Kidney (tissue), 14 donors: Measurements from ENCODE around the gene NDC1. TPM values are rescaled to one million over a fixed set of nuclear protein-coding genes. Genes with fewer than 3 reads are reported as not detected.

Experiments used
- DNase-seq, 5 donors: peaks; one replicate each; pipeline ENCODE4 v3.0.0-alpha.2; 2013 to 2020
- FAIRE-seq: peaks from 2 replicates; lab custom pipeline; 2012; peaks lifted over from hg19 to GRCh38; lab: Jason Lieb, UNC
- H3K27ac ChIP-seq, 2 donors: one replicate each; pipeline ENCODE4 v1.7.0; 2013; ENCODE audit warnings: low read depth in 2 of 2, low read length in 2 of 2, inconsistent platforms in 1 of 2
- H3K27me3 ChIP-seq: one replicate; pipeline ENCODE4 v1.7.1; 2013; ENCODE audit warnings: low read length, inconsistent platforms; ENCODE audit not compliant: control insufficient read depth, insufficient read depth
- H3K36me3 ChIP-seq, 3 donors: one replicate each; pipeline versions ENCODE4 v1.7.0 to v1.7.1; 2013; ENCODE audit warnings: low read length in 3 of 3, control low read depth in 1 of 3, inconsistent platforms in 1 of 3; ENCODE audit not compliant: insufficient read depth in 3 of 3, control insufficient read depth in 2 of 3
- H3K4me1 ChIP-seq, 3 donors: one replicate each; pipeline versions ENCODE4 v1.7.0 to v1.7.1; 2013; ENCODE audit warnings: low read length in 3 of 3, inconsistent platforms in 1 of 3, low read depth in 1 of 3; ENCODE audit not compliant: control insufficient read depth in 2 of 3, insufficient read depth in 2 of 3
- H3K4me3 ChIP-seq, 3 donors: one replicate each; pipeline versions ENCODE4 v1.7.0 to v1.8.1; 2013; ENCODE audit warnings: low read length in 3 of 3, control low read depth in 1 of 3, inconsistent platforms in 1 of 3
- H3K9ac ChIP-seq, 3 donors: one replicate each; pipeline versions ENCODE4 v1.7.0 to v1.7.1; 2013; ENCODE audit warnings: low read length in 3 of 3, control low read depth in 1 of 3, inconsistent platforms in 1 of 3
- H3K9me3 ChIP-seq, 3 donors: one replicate each; pipeline versions ENCODE4 v1.7.0 to v1.7.1; 2013; ENCODE audit warnings: low read length in 3 of 3, control low read depth in 1 of 3, inconsistent platforms in 1 of 3; ENCODE audit not compliant: control insufficient read depth in 2 of 3, insufficient read depth in 1 of 3
- intact Hi-C: fragments of 100-400 bp; cut with DNase I; formaldehyde crosslinking; loops from one replicate; pipeline ENCODE4 v1.11.1; 2022
- polyA plus RNA-seq: library from polyadenylated mRNA; stranded (reverse); fragments of 350-450 nt; fragmentation: Illumina TruSeq; extraction: RNeasy Lipid Tissue Mini Kit (QIAGEN cat#74804); gene quantifications from one replicate; pipeline ENCODE4 v1.2.3, GENCODE V29; 2014; ENCODE audit warnings: low read depth, low replicate concordance; ENCODE audit not compliant: insufficient read depth
- total RNA-seq: library from RNA; stranded (reverse); fragmentation: NEBNext Ultra II Directional; extraction: Animal tissue kit (Norgen Biotek cat#: 25700); gene quantifications from one replicate; pipeline ENCODE4 v1.2.1, GENCODE V29; 2021
- TF ChIP-seq, protein P1 (sequence below): IDR thresholded peaks from 3 replicates; pipeline ENCODE4 v1.5.1; 2012; ENCODE audit warnings: mild to moderate bottlenecking, moderate library complexity, borderline replicate concordance; ENCODE audit not compliant: insufficient read depth; ENCODE audit errors: extremely low read depth
- donor health status: control.
- donor health status: control.
- donor health status: control.
- donor health status: control.
- donor health status: control.
- donor health status: DM: yes; HTN: yes; CAD: no.
- donor health status: Normal renal cell carcinoma (clear cell type).

Gene NDC1
- total and polyA plus RNA-seq, 2 donors from 2014 or later, result 5.6 to 8.5 TPM

DNA sequence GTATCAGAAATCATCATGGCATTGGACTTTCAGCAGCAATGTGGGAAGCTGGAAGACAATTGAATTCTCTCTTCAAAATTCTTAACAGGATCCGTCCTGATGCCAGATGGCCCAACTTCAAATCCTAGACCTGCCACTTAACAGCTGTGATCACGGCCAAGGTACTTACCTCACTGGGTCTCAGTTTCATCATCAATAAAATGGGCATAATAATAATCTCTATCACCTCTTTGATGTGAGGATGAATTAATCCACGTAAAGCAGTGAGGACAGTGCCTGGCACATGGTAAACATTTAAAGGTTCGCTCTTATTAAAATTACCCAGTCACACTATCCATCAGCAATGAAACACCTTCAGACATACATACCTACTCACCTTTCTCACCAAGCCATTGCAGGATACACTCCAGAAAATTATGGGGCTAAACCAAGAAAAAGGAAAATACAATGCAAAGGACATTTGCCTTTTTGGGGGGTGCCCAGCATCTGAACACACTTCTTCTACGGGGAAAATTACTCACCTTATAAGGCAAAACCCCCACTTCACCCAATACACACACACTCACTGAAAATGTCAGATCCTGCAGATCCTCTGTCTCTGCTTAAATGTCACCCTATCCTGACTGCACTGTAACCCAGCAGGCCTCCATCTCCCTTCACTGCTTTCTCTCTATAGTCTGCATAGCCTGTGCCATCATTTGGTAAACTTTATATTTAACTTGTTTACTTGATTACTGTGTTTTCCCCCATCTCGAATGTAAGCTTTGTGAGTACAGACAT lies 120.9 kb downstream of the NDC1 start:
- H3K9ac ChIP-seq, result no peak overlapping the region
- no peak overlapping the region for H3K4me3 ChIP-seq
- no peaks in the 10 kb centered on the region for H3K4me1 ChIP-seq
- no peaks in the 10 kb centered on the region for H3K36me3 ChIP-seq
- no peaks in the 10 kb centered on the region for H3K9me3 ChIP-seq
- TF ChIP-seq, protein P1, sequence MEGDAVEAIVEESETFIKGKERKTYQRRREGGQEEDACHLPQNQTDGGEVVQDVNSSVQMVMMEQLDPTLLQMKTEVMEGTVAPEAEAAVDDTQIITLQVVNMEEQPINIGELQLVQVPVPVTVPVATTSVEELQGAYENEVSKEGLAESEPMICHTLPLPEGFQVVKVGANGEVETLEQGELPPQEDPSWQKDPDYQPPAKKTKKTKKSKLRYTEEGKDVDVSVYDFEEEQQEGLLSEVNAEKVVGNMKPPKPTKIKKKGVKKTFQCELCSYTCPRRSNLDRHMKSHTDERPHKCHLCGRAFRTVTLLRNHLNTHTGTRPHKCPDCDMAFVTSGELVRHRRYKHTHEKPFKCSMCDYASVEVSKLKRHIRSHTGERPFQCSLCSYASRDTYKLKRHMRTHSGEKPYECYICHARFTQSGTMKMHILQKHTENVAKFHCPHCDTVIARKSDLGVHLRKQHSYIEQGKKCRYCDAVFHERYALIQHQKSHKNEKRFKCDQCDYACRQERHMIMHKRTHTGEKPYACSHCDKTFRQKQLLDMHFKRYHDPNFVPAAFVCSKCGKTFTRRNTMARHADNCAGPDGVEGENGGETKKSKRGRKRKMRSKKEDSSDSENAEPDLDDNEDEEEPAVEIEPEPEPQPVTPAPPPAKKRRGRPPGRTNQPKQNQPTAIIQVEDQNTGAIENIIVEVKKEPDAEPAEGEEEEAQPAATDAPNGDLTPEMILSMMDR, result no peak
- FAIRE-seq, result no peak
- no peaks in the 10 kb centered on the region for H3K27me3 ChIP-seq
- no peak overlapping the region for H3K27ac ChIP-seq
- no peak for DNase-seq
- intact Hi-C loops, result no loop called here

DNA sequence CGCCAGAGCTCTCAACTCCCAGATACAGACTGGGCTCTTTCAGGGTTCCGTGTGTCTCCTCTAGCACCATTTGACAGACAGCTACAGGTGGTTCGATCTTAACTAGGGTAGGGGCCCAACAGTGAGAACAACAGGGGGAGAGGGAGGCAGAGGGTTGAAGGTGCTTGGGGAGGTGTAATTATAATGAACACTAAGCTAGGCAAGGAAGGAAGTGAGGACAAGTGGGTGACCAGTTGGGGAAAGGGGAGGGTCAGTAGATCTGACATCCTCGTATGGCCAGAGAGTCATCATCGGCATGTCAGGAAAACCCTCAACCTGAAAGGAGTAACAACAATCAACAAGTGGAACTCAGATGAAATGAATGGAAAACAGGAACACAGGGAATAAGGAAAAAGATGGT lies 121.9 kb downstream of the NDC1 start:
- Histone ChIP-seq H3K9me3 (no peaks in the 10 kb centered on the region), H3K4me3 (no peak overlapping the region), H3K27me3 (no peaks in the 10 kb centered on the region), H3K9ac (no peak overlapping the region), H3K36me3 (no peaks in the 10 kb centered on the region), H3K4me1 (no peaks in the 10 kb centered on the region), H3K27ac (no peak overlapping the region)
- TF ChIP-seq, protein P1, result no peak
- intact Hi-C loops, result no loop called here
- FAIRE-seq (no peak), DNase-seq (no peak)

DNA sequence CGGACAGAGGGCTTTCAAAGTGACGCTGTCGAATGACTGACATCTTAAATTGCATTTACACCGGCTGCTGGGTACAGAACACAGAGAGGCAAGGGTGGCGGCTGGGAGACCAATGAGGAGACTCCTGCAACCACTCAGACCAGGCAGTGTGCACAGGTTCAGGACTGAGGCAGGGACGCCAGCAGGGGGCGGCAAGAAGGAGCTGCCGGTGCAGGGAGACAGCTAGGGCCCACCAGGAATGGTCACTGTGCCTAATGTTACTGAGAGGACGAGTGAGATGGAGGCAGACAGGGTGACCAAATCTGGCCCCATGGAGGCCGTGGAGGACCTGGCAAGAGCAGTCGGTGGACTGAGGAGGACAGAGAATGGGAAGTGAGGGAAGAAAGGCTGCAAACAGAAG lies 122.6 kb downstream of the NDC1 start:
- Histone ChIP-seq H3K9ac (no peak overlapping the region), H3K27ac (no peak overlapping the region), H3K27me3 (no peaks in the 10 kb centered on the region), H3K36me3 (no peaks in the 10 kb centered on the region), H3K4me1 (no peaks in the 10 kb centered on the region), H3K9me3 (no peaks in the 10 kb centered on the region), H3K4me3 (no peak overlapping the region)
- intact Hi-C loops, result no loop called here
- no peak for FAIRE-seq
- TF ChIP-seq, protein P1, result no peak
- peak in 2 of 5 donors; percentile 46 to 61 for DNase-seq

Other genes with a start within 250 kb of the NDC1 start
- gene GLIS1, start 99.1 kb downstream of the NDC1 start, total RNA-seq, result 3.3 TPM
- 3.7 TPM for gene GLIS1, start 99.1 kb downstream of the NDC1 start, polyA plus RNA-seq
- 33.3 TPM for gene YIPF1, start 51.5 kb upstream of the NDC1 start, total RNA-seq
- 49.4 TPM for gene YIPF1, start 51.5 kb upstream of the NDC1 start, polyA plus RNA-seq
- gene DIO1, start 55.9 kb upstream of the NDC1 start, total RNA-seq, result 2.9 TPM
- 40.6 TPM for gene DIO1, start 55.9 kb upstream of the NDC1 start, polyA plus RNA-seq
- gene IFT25, start 107.4 kb upstream of the NDC1 start, total RNA-seq, result 29.9 TPM
- 36.7 TPM for gene IFT25, start 107.4 kb upstream of the NDC1 start, polyA plus RNA-seq
- 23.8 TPM for gene LRRC42, start 108.1 kb upstream of the NDC1 start, total RNA-seq
- gene LRRC42, start 108.1 kb upstream of the NDC1 start, polyA plus RNA-seq, result 25.6 TPM
- not detected for gene LDLRAD1, start 179.9 kb upstream of the NDC1 start, total RNA-seq
- gene LDLRAD1, start 179.9 kb upstream of the NDC1 start, polyA plus RNA-seq, result not detected
- gene TMEM59, start 214.9 kb upstream of the NDC1 start, total RNA-seq, result 475 TPM
- 521 TPM for gene TMEM59, start 214.9 kb upstream of the NDC1 start, polyA plus RNA-seq
- 5.1 TPM for gene TCEANC2, start 215.3 kb upstream of the NDC1 start, total RNA-seq
- gene TCEANC2, start 215.3 kb upstream of the NDC1 start, polyA plus RNA-seq, result 3.1 TPM